Germinal center (tissue), 1 donor: Measurements from ENCODE around the gene TRPM7.
A peak's percentile ranks its signal among the peaks of the same experiment; 100 is the strongest.
"Not testable (repeated sequence)": the region's sequence is repeated elsewhere in the genome, so short reads cannot be mapped to it uniquely, and the experiment has no call there.

ENCODE experiments used
- DNase-seq: peaks from one replicate; pipeline ENCODE4 v3.0.0; 2012; ENCODE audit warnings: mixed read lengths, low spot score

TRPM7 gene

GRCh38 chr15:50686469-50687301 lies at the start of gene TRPM7:
TRPM7 (minus strand) TSS chr15:50686797; CDS start chr15:50686533, 264 bp downstream.
- peak; percentile 90 for DNase-seq

- no peak for DNase-seq
These were observed 48.6 kb upstream of the TRPM7 start for GRCh38 chr15:50735156-50735555.

GRCh38 chr15:50726315-50726714 lies 39.7 kb upstream of the TRPM7 start:
- no peak for DNase-seq

- no peak for DNase-seq
These were observed 32.1 kb upstream of the TRPM7 start for GRCh38 chr15:50718700-50719125.

GRCh38 chr15:50712018-50712417 lies 25.4 kb upstream of the TRPM7 start:
- no peak for DNase-seq

- DNase-seq, result no peak
These were observed 24.0 kb upstream of the TRPM7 start for GRCh38 chr15:50710585-50710984.

GRCh38 chr15:50707878-50708427 lies 21.4 kb upstream of the TRPM7 start:
- DNase-seq, result no peak

- DNase-seq, result no peak
These were observed 16.3 kb upstream of the TRPM7 start for GRCh38 chr15:50702762-50703334.

- no peak for DNase-seq
These were observed 11.5 kb upstream of the TRPM7 start for GRCh38 chr15:50698101-50698500.

- no peak for DNase-seq
These were observed 10.7 kb upstream of the TRPM7 start for GRCh38 chr15:50697109-50697797.

- DNase-seq, result not testable (repeated sequence)
These were observed 8.1 kb upstream of the TRPM7 start for GRCh38 chr15:50694634-50695165.

- no peak for DNase-seq
These were observed 805 bp upstream of the TRPM7 start for GRCh38 chr15:50687302-50687902.

- peak; percentile 46 for DNase-seq
These were observed 575 bp downstream of the TRPM7 start for GRCh38 chr15:50685976-50686468.

- no peak for DNase-seq
These were observed 1.2 kb downstream of the TRPM7 start for GRCh38 chr15:50685191-50685975.

GRCh38 chr15:50681467-50681866 lies 5.1 kb downstream of the TRPM7 start:
- DNase-seq, result no peak

GRCh38 chr15:50676799-50677483 lies 9.7 kb downstream of the TRPM7 start:
- no peak for DNase-seq

- peak; percentile 9 for DNase-seq
These were observed 11.0 kb downstream of the TRPM7 start for GRCh38 chr15:50675535-50676144.

- DNase-seq, result no peak
These were observed 16.5 kb downstream of the TRPM7 start for GRCh38 chr15:50670115-50670514.

- DNase-seq, result no peak
These were observed 17.0 kb downstream of the TRPM7 start for GRCh38 chr15:50669611-50670010.

- no peak for DNase-seq
These were observed 20.7 kb downstream of the TRPM7 start for GRCh38 chr15:50665938-50666337.
